HG03066 (cell line): ENCODE data around the gene RTEL1.

Experiments used
- ATAC-seq: cut with Tn5 transposase; IDR thresholded peaks from one replicate; pipeline ENCODE4 v1.9.1; 2021; ENCODE audit warnings: low read depth; ENCODE audit not compliant: unreplicated experiment

Gene RTEL1

DNA sequence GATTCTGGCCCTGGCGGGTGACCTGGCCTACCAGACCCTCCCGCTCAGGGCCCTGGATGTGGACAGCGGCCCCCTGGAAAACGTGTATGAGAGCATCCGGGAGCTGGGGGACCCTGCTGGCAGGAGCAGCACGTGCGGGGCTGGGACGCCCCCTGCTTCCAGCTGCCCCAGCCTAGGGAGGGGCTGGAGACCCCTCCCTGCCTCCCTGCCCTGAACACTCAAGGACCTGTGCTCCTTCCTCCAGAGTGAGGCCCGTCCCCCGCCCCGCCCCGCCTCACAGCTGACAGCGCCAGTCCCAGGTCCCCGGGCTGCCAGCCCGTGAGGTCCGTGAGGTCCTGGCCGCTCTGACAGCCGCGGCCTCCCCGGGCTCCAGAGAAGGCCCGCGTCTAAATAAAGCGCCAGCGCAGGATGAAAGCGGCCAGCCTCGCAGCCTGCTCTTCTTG lies 80.6 kb downstream of the RTEL1 start:
- no peak for ATAC-seq

DNA sequence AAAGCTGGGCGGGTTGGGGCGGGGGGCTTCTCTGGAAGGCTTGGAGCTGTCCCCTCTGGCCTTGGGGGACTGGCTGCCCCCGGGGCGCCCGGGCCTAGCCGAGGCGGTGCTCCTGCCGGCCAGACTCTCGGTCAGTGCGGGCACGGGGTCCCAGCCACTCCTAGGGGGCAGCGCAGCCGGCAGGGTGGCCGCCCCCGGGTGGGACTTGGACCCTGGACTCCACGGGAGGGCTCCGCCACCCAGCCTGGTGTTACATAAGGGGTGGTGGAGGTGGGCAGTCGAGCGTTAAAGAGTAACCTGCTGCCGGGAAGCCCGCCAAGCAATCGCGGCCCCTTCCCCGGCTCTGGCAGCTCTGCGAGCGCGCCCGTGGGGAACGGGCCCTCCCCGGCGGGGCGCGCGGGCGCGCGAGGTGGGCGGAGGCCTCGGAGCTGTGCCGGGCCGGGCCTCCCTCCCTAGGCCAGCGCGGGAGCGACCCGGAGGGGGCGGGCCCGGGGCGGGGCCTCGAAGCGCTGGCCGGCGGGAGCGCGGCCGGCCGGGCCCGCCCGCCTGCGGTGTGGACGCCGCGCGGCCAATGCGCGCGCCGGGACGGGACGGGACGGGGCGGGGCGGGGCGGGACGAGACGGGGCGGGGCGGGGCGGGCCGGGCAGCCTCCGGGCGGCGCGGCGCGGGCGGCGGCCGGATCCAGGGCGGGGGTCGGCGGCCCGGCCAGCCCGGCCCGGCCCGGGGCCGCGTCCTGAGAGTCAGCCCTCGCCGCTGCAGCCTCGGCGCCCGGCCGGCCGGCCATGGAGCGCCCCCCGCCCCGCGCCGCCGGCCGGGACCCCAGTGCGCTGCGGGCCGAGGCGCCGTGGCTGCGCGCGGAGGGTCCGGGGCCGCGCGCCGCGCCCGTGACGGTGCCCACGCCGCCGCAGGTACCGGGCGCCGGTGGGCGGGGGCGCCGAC lies 81.3 kb downstream of the RTEL1 start, which contains the start of gene SLC2A4RG:
Gene SLC2A4RG (plus strand): TSS at position 647 of the 940 bp plus-strand sequence. CDS start 137 bp downstream, at position 784.
- no peak for ATAC-seq

DNA sequence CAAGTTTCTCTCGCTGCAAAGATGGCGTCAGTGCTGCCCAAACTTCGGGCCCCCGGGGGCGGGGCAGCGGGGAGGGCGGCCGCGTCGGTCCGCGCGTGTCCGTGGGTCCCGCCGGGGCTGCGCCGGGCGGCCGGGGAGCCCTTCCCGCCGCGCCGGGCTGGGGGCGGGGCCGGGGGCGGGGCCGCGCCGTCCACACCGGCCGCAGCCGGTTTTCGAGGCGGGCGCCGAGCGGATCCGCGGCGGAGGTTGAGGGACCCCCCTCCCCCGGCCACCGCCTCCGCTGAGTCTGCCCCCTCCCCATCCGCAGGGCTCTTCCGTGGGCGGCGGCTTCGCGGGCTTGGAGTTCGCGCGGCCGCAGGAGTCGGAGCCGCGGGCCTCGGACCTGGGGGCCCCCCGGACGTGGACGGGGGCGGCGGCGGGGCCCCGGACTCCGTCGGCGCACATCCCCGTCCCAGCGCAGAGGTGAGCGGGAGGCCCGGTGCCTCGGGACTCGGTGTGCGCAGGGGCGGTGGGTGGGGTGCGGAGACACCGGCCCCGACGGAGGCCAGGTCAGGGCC lies 82.0 kb downstream of the RTEL1 start:
- no peak for ATAC-seq

DNA sequence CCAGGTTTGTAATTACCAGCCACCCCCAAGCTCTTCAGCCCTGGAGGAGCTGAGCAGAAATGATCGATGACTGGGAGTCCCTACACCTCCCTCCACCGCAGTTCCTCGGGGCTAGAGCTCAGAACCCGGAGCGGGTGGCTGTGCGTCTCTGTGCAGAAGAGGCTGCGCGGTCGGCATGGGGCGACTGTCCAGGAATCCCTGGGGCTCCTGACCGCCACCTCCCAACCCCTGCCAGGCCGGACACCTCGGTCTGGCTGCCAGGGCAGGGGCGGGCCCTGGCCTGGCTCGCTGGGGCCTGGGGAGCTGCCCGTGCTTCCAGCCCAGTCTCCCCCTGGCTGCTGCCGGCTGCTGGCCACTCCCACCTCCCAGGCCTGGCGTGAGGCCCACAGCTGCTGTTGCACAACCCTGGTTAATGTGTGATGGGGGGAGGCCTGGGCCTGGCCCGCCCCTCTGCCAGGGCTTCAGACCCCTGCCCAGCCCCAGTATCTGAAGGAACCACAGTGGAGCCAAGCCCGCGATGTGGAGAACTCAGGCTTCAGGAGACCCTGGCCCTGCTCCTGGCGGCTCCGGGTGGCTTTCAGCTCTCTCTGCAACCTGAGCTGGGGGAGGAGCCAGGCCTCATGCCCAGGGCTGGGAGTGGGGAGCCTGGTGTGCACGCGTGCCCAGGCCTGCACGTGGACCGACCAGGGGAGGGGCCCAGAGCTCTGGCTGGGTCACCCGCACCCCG lies 82.7 kb downstream of the RTEL1 start:
- no peak for ATAC-seq

DNA sequence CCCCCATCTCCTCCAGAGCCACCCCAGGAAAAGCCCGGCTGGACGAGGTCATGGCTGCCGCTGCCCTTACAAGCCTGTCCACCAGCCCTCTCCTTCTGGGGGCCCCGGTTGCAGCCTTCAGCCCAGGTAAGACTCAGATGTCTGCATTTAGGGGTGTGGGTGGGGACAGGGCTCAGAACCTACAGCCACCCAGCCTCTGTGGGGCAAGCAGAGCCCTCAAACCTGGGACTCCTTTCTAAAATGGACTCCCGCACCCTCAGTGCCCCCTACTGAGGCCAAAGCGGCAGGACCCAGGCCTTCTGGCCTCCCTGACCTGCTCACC lies 83.2 kb downstream of the RTEL1 start:
- no peak for ATAC-seq

DNA sequence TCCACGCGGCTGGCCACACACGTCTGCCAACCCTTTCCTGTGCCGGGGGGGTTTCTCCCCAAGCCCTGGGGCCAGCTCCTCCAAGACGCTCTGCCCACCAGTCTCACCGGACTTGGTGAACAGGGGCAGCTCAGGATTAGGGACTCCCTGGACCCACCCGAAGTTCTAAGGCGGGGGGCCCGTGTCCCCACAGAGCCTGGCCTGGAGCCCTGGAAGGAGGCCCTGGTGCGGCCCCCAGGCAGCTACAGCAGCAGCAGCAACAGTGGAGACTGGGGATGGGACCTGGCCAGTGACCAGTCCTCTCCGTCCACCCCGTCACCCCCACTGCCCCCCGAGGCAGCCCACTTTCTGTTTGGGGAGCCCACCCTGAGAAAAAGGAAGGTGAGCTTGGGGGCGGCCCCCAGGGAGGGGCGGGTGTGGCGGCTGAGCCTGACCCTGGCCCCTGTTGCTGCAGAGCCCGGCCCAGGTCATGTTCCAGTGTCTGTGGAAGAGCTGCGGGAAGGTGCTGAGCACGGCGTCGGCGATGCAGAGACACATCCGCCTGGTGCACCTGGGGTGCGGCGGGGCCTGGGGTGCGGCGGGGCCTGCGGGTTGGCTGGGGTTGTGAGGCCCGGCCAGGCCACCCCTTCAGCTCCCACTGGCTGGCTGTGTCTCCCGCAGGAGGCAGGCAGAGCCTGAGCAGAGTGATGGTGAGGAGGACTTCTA lies 83.7 kb downstream of the RTEL1 start:
- no peak for ATAC-seq

DNA sequence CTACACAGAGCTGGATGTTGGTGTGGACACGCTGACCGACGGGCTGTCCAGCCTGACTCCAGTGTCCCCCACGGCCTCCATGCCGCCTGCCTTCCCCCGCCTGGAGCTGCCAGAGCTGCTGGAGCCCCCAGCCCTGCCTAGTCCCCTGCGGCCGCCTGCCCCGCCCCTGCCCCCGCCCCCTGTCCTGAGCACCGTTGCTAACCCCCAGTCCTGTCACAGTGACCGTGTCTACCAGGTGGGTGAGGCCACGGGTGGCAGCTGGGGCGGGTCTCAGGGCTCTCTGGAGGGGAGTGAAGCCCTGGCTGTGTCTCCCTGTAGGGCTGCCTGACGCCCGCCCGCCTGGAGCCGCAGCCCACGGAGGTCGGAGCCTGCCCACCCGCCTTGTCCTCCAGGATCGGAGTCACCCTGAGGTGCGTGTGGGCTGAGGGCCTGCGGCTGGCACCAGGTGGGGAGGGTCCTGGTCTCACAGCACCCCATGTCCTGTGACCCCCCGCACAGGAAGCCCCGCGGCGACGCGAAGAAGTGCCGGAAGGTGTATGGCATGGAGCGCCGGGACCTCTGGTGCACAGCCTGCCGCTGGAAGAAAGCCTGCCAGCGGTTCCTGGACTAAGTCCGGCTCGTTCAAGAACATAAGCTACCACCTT lies 84.4 kb downstream of the RTEL1 start:
- no peak for ATAC-seq

DNA sequence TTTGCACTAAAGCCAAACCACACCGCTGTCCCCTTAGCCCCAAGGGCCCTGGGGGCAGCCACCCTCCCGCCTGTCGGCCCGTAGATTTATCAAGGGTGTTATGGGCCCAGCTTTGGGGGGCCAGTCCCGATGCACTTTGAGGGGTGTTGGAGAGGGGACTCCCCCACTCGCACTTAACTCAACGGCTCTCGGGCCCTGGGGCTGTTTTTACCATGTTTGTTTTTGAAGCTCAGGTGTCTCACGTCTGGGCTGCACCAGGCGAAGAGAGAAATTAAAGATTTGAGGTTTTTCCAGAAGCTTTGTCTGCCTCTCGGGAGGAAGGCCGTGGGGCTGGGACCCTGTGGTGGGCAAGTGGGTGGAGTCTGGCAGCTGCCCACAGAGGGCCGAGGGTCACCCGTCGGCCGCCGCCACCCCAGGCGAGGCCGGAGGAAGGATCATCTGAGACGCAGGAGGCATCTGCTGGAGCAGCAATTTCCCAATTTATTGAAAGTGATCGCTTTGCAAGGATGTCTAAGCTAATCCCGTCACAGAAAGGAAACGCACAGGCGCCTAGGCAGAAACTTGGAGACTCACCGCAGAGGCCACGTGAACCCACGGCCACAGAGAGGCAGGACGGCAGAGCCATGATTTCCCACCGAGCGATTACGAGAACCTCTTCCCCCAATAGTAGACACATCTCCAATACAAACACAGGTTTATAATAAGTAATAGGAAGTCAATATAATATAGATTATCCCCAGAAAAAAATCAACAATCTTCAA lies 85.3 kb downstream of the RTEL1 start:
- ATAC-seq = no peak

DNA sequence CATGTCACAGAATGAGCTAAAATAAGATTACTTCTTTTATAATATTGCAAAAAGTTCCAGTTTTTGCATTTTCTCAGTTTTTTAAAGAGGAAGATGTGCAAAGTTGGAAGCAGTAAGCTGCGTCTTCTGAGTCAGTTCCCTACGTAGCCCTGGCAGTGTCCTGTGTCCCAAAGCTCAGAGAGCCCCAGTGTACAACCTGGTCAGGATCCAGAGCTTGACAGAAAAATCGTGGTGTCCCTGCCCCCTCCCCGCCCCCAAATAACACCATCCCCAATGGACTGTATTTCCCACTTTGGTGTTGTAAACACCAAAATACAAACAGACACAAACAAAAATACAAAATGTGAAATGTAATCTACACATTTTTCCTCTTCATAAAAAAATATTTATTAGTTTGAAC lies 86.0 kb downstream of the RTEL1 start:
- no peak for ATAC-seq

DNA sequence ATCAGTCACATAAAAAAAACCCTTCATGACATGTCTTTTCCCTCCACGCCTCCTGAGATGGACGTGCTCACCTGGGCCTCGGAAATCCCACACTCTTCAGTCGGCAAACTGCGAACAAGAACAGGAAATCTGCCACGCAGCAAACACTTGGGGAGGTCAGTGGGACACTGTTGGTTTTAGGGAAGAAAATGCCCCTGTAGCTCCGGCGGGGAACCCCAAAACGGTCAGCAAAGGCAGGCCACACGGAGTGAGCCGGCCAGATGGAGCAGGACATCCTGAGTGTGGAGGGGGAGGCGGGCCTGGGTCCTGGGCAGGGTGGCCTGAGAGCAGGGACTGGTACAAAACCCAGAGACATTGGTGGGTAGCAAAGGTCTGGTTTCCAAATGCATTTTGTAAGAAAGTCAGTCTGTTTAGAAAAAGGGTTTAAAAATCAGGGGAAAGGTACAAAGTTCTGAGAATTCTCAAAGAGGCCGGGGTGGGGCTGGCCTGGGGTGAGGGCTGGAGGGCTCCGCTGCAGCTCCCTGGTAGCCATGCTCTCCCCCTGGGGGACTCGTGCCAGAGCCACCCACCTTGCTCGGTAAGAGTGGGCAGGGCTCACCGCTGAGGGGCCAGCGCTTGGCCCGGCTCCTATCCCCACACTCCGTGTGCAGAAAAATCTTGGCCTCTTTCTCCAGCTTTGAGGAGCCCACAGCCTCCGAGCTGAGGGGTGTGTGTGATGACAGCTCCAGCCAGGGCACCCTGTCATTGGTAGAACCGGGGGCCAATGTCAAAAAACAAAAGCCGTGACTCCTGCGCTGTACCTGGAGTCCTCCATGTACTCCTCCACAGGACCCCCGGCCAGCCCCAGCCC lies 86.7 kb downstream of the RTEL1 start:
- no peak for ATAC-seq

DNA sequence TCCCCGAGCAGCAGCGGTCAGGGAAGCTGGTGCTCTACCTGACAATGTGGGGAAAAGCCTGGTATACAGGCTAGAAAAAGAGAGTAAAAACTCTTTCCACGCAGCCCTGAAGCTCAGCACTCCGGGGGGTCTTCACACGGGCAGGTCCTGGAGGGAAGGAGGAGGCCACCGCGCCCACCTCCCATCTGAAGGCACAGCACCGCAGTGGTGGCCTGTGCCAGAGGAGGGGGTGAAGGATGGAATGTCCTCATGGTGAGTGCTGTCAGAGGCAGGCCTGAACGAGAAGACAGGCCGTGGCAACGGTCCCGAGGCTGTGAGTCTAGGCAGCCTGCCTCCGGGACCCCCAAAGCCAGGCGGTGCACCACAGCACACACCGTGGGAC lies 87.3 kb downstream of the RTEL1 start:
- ATAC-seq = no peak
